ENCODE data around the gene EPHB1.
"Not testable (repeated sequence)": the region's sequence is repeated elsewhere in the genome, so short reads cannot be mapped to it uniquely, and the experiment has no call there.

Gene EPHB1

DNA sequence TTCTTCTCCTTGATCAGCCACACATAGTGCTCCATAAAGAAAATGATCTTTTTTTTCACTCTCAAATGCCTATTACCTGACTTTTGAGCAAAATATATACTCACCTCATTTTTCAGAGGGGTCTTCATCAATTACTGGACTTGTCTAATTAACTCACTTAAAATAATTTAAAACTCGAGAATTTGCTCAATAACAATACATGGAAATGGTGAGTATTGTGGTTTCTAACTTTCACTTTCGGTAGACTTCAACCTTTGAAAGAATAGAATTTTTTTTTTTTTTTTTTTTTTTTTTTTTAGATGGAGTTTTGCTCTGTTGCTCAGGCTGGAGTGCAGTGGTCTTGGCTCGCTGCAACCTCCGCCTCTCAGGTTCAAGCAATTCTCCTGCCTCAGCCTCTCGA lies 17.7 kb upstream of the EPHB1 start:
- DNase-seq, result no peak

DNA sequence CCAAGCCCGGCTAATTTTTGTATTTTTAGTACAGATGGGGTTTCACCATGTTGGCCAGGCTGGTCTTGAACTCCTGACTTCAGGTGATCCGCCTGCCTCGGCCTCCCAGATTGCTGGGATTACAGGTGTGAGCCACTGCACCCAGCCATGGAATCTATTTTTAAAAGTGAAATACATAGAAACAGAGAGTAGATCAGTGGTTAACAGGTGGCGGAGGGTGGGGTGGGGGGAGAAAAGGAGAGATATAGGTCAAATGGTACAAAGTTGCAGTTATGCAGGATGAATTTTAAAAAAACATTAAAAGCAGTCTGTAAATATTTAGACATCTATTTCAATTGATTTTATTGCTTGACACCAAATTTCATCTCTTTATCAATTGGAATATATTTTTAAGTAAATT lies 6.8 kb upstream of the EPHB1 start:
- not testable (repeated sequence) for DNase-seq

DNA sequence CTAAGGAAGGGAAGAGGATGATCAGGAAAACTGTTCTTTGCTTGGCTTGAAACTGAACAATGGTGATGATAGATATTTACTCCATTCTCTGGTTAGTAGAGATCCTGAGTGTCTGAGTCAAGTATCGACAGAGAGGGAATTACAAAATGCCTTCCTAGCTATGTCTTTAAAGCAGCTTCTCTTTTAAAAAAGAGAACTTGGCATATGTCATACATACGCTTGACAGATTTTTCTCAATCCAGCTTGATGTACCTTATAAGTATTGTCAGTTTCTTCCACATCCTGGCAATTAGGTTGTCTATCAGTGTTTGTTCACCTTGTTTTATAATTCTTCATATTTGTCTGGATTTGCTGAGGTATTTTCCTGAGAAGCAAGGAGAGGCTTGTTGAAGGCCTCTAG lies 5.0 kb upstream of the EPHB1 start:
- DNase-seq, result no peak

DNA sequence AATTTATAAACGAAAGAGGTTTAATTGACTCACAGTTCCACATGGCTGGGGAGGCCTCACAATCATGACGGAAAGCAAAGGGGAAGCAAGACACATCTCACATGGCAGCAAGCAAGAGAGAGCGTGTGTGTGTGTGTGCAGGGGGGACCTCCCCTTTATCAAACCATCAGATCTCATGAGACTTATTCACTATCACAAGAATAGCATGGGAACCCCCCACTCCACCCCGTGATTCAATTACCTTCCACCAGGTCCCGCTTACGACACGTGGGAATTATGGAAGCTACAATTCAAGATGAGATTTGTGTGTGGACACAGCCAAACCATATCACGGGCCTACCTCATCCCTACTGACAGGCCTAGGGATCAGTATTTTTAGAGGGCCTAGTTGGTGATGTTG lies 3.1 kb upstream of the EPHB1 start:
- DNase-seq, result no peak

DNA sequence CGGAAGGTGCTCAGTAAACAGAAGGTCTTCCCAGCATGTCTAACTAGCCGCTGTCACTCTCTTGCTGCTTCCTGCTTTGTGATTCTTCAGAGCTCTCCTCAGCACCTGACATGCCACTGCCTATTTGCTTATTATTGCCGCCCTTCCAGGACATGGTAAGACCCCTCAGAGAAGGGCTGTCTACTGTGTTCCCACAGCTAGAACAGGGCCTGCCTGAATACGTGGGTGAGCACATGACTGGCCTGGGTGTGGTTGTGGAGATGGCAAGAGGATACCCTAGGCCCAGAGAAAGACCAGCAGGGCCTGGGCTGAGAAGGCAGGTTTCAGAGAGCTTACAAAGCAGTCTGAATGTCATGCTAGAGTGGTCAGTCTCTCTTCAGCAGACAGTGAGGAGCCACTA lies 2.4 kb upstream of the EPHB1 start:
- no peak for DNase-seq

DNA sequence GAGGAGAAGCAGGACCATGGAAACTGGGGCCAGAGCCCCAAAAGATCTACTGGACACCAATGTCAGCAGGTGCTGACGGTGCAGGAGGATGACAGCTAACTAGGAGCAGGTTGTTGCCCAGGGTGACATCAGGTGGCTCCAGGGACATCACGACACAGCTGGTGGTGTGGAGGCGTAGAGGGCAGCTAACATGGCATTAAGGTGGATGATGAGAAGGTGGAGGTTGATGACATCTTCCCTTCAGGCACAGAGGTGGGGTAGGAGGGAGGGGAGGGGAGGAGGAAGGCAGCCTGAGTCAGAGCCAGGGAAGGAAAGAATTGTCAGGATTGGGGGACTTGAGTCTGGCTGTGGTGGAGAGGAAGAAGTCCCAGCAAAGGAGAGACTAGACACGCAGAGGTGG lies 1.5 kb upstream of the EPHB1 start:
- DNase-seq, result no peak

DNA sequence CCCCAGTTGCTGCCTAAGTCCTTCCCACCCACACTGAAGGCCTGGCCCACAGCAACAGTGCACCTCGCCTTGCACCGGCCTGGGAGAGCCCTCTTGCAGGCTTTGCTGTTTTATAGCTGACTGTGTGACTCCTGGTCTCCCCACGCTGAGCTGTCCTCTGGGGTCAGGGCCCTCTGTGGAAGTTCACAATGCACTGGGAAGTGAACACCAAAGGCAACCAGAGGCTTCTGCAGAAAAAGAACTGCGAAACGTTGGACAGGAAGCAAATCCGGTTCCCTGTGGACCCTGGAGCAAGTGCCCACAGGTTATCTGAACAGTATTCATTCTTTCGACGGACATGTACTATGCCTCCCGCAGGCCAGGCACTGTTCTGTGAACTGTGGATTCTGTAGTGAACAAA lies 737 bp upstream of the EPHB1 start:
- no peak for DNase-seq

DNA sequence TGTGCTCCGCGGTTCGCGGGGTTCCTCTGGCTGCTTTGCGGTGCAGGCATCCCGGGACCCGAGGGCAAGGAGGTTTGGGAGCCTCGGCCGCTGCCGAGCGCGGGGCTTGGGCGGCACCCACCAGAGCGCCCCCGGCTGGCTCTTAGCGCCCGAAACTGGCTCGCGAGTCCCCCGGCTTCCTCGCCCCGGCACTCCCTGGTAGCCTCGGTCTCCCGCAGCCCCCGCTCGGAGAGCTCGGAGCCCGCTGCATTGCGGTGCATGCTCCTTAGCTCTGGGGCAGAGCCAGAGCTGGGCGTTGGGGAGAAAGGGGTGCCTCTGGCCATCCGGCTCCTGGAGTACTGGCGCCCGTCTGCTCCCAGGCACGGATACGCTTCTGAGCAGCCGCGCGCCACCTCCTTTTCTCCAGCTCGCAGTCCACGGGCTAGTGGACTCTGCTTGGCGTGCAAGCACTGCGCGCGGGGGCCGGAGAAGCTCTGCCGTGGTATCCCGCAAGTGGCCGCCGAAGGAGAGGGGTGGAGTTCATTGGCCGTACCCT lies 753 bp downstream of the EPHB1 start:
- DNase-seq, result no peak

DNA sequence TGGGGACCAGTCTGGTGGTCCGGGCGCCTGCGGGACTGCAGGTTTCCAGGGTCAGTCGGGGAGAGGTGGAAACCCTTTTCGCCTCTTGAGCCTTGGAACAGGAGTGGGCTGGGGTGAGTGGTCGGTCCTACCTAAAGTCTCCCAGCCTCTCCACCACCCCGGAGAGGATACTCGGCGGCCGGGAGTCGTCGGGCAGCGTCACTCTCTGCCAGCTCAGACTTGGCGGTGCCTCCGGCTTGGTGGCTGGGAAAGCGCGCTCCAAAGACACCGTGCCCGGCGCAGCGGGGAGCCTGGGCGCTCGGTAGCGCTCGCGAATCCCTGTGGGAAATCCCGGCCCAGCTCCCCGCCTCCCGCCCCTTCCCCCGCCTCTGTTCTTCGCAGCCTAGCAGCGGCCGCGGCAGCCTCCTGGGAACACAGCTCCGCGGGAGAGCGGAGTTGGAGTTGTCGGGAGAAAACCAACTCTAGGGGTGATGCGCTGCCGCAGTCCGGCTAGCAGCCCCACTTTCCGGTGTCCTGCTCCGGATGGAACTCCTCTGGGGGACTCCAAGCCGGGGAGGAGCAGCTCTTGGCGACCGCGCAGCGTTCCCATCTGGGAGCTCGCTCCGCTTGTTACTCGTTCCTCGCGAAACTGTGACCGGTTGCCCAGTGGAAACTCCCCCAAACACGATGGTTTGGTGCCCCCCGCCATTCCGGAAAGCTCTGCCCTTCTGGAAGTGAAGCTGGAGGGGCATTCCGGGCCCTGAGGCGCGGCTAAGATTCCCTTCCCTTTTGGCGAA lies 1.4 kb downstream of the EPHB1 start:
- no peak for DNase-seq

DNA sequence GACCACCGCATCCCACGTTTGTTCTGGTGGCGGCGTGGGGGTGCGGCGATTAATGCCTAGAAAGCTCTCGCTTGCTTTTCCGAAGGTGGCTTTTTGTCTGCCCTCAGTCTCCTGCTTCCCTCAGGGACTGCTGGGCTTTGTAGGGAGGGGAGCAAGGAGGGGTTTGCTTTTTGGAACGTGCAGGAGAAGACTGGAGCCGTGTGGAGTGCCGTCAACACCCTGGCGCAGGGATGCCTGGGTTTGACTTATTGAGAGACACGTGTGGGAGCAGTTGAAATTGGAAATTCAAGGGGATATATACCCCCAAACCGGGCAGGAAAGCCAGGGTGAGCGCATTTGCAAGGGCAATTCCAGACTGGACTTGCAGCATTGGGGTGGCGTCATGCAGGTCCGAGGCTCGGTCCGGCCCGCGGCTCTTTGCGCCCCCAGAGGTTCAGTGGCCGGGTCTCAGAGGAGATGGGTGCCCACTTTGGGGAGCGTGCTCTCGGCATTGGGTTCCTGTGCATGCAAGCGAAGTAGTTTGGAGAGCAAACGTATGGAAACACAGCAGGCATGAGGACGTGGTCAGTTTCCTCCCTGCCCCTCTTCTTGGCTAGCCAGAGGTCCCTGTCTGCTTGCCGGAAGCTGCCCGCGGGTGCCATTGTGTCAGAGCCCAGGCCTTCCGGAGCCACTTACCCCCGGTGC lies 2.1 kb downstream of the EPHB1 start:
- no peak for DNase-seq

DNA sequence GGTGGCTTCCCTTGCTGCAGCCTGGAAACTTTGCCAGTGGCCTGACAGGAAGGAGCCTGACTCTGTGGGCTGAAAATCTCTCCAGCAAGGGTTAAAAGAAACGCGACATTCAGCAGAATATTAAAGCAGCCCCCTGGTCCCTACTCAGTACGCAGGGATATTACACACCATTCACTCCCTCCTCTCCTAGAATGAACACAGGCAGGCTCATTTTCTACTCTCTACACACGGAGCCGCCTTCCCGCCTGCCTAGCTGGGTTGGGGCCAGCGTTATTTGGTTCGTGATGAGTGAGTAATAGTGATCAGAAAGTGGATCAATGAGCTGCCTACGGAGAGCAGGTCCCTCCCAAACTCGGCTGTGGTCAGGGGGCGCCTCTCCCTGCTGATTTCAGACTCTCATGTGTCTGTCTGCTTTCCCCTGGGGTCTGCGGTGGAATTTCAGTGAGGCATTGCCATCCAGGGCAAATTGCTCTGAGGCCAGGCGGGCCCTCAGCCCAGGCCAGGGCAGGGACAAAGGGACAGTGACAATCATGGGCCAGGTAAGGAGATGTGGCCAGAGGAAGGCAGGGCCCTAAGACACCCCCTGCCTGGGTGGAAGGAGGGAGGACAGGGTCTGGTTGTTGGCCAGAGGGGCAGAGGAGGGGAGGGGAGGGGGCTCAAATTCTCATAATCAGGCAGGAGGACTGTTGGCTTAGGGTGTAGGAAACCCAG lies 2.8 kb downstream of the EPHB1 start:
- DNase-seq, result no peak

DNA sequence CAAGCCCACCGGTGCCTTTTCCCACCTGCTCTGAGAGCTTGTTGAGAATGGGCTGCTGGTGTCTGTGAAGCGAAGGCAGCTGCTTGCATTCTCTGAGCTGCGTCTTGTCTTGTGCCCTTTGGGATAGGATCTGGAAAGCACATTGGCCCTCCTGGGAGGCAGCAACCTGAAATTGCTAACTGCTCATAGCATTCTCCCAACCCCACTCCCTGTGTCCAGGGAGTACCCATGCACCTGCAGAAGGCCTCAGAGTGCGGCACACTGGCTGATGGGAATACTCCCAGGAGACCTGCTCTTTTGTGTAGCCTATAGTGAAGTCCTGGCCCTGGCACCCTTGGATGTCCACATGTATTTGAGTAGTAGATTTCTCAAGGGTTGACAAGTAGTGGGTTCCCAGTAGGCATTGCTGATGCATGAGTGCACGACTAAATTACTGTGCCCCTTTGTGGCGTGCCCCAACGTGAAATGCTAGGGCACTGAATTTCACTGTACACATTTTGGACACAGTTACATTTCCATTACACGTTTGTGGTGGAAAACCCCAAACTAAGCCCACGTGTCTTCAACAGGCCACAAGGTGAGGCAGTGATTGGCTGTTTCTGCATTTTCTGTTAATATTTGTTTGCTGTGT lies 3.7 kb downstream of the EPHB1 start:
- no peak for DNase-seq

DNA sequence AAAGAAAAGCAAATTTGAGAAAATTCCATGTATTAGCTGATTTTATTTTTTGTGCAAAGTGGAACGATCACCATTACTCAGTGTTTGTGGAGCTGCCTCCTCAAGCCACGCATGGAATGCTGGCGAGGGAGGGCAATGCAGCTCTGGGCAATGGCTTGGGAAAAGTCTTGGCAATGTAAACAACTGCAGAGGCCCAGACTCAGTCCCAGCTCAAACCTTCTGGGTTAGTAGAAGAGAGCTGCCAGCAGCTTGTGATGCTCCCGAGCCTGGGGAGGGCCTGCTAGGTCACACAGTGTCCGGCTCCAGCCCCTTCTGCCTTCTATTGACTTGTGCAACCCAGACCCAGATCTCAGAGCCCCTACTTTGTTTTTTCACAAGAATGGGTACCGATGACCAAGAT lies 4.3 kb downstream of the EPHB1 start:
- no peak for DNase-seq

DNA sequence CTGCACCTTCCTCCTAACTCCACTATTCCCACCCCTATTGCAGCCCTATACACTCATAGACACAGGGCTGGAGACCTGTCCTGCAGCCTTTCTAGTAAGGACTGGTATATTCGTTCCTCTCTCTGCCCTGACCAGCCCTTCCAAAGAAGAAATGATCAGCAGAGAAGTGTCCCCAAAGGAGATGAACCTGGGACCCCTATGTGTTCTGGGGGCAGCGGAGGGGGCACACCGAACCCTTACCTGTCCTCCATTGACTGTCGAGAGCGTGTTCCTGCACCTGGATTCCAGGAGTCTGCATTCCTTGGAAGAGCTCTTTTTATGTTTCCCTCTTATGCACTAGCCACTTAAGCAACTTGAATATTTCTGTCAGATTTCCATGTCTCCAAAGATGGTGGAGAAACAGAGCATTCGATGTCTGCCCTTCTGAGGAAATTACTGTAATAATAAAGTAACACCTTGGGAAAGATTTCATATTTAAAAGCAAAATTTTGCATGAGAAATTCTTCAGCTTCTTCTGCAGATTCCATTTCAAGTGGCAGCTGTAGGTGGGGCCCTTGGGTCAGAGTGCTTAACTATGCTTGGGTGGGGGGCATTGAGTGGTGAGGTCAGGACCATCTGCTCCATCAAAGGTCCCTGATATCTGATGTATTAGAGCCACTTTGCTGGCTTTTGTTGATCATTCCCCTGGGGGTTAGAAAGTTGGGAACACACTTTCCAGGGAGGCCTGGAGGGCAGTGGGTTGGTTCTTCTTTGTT lies 6.3 kb downstream of the EPHB1 start:
- DNase-seq, result no peak

DNA sequence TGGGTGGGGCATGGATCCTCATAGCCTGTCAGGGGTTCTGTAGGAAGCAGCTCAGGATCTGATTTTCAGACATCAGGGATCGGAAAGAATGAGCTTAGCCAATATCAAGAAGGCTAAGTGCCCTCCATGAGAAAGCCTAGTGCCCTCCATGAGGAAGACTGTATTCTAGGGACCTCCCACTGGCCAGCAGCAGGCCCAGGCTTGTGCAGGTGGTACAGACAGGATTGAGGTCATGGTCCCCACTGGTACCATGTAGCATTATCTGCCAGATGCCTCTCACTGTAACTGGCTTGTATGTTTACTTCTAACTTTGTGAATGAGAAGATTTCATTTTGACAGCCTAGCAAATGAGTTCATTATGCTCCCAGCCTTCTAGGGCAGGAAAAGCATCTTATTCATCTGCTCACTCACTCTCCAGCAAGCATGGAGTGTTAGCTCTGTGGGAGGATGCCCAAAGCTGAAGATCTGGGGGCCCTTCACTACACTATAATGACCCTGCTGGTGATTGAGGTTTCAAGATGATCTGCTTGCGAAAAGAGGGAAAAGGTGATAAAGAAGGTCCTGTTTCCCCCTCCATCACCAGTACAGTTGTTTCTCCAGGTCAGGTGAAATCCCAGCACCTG lies 7.5 kb downstream of the EPHB1 start:
- DNase-seq, result no peak

DNA sequence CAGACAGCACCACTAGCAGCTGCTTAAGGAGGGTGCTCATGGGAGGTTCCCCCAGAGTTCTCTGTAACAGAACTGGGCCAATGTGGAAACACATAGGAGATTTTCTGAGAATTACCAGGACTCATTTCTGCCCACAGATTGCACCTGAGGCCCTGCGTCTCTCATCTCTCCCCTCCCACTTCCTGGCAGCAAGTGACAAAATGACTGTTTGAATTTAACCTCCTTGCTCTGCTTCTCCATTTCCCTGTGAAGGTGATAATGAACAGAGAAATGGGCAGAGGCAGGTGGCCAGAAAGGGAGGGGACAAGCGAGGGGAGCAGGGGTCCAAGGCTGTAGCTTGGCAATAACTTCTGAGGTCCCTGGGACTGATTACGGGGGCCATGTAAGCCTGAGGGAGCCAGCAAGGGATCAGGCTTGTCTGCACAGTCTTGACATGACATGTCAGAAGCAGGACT lies 8.0 kb downstream of the EPHB1 start:
- peak; percentile 34 to 53 for DNase-seq

DNA sequence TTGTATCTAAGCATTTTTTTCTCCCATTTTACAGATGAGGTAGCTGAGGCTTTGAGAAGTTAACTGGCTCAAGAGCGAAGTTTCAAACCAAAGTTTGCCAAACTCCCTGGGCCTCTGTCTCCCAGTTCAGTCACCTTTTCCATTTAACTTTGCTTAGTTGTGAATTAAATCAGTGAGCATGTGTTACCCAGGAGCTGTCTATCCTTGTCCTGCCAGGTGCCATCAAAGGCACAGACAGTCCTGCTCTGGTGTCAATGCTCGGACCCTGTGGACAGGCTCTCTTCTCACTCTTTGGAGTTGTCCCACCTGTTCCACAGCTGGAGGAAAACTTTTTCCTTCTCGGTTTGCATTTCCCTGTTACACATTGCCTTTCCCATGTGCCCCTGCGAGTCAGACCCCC lies 8.6 kb downstream of the EPHB1 start:
- DNase-seq, result no peak

DNA sequence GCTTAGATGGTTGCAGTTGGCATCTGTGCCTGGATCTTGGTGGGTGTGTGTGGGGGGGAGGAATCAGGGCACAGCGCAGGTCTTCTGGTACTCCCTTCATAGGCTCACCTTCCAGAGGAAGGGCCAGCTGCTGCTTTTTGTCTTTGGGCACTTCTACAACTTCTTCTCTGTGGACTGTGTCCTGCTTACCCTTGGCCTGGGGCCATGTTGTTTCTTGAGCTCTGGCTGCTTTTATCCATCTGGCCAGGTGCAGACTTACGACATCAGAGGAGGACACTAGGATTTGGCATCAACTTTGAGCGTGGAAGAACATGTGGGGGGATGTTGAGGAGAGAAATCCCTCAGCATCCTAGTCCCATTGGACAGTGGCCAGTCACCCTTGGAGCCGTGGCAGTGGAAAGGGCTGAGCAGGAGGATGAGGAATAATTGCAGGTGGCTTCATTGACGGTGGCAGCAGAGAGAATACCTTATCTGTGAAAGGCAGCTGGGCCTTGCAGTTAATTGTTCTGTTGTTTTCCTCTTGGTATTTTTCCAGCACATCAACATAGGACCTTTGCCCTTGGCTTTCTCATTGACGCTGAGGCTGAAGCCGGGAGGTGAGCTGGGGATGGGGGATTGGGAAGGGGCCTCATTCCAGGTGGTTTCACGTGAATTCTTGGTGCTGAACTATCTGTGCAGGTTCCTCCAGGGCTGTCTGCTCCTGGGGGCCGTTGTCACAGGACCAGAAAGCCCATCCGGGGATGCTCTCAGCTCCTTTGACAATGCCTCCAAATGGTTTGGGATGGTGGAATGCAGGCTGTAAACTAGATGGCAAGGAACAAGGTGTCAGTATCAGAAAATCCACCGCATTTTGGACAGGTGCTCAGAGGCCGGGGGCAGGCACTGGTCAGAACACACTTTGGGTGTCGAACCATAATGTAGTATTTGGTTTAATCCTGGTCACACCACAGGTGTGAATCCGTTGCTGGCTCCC lies 9.7 kb downstream of the EPHB1 start:
- no peak for DNase-seq

DNA sequence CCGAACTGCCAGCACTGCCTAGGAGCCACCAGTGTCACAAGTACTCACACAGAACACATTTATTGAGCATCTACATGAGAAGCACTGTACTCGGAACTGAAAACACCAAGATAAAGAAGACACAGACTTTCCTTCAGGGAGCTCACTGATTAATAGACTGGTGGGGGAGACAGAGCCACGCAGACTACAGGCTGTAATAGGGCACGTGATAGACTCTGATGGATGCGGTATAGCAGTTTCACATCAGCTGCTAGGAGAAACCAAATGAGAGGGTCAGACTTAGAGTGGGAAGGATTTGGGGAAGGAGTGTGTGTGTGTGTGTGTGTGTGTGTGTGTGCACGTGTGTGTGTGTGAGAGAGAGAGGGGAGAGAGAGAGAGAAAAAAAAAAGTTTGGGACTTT lies 12.1 kb downstream of the EPHB1 start:
- no peak for DNase-seq

DNA sequence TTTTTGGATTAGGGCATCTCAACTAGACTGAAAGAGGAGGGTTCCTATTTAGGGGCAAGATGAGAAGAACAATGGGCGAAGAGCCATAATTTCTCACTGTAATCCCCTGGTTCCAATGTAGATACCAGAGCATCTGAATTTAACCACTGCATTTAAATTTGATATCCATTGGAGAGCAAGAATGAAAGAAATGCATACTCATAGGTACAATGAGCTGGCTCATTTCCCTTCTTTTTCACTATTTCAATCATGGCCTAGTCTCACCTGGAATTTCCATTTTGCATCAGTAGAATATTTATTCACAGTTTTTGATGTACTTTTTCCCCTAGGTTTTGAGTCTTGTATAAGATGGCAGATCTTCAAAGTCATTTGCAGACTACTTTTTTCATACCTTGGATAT lies 13.8 kb downstream of the EPHB1 start:
- DNase-seq, result no peak
